ENCODE data around the gene CACNA1B.
A peak's percentile ranks its signal among the peaks of the same experiment; 100 is the strongest.
"Not testable (repeated sequence)": the region's sequence is repeated elsewhere in the genome, so short reads cannot be mapped to it uniquely, and the experiment has no call there.

Gene CACNA1B

GRCh38 chr9:138073808-138074207, 196.2 kb downstream of the CACNA1B start:
- DNase-seq, result no peak
- no peaks in the 10 kb centered on the region for H3K4me1 Mint-ChIP-seq
- peaks cover 12% of the 10 kb centered on the region for H3K27me3 Mint-ChIP-seq
- no peak overlapping the region for H3K4me3 Mint-ChIP-seq
- no peaks in the 10 kb centered on the region for H3K9me3 Mint-ChIP-seq
- CTCF ChIA-PET, result no interaction called here
- no peaks in the 10 kb centered on the region for H3K36me3 Mint-ChIP-seq
- H3K27ac Mint-ChIP-seq, result no peak overlapping the region

GRCh38 chr9:138074516-138074915, 196.9 kb downstream of the CACNA1B start:
- H3K27ac Mint-ChIP-seq, result no peak overlapping the region
- H3K4me1 Mint-ChIP-seq, result no peaks in the 10 kb centered on the region
- H3K27me3 Mint-ChIP-seq, result peaks cover 12% of the 10 kb centered on the region
- no peak for DNase-seq
- CTCF ChIA-PET, result no interaction called here
- H3K9me3 Mint-ChIP-seq, result no peaks in the 10 kb centered on the region
- no peak overlapping the region for H3K4me3 Mint-ChIP-seq
- no peaks in the 10 kb centered on the region for H3K36me3 Mint-ChIP-seq

- no peaks in the 10 kb centered on the region for H3K9me3 Mint-ChIP-seq
- no peak overlapping the region for H3K4me3 Mint-ChIP-seq
- DNase-seq, result no peak
- no peaks in the 10 kb centered on the region for H3K36me3 Mint-ChIP-seq
- CTCF ChIA-PET, result no interaction called here
- H3K4me1 Mint-ChIP-seq, result no peaks in the 10 kb centered on the region
- peaks cover 12% of the 10 kb centered on the region for H3K27me3 Mint-ChIP-seq
- no peak overlapping the region for H3K27ac Mint-ChIP-seq
Observed at GRCh38 chr9:138075496-138075895, 197.9 kb downstream of the CACNA1B start.

GRCh38 chr9:138075961-138076649, 198.5 kb downstream of the CACNA1B start:
- no peaks in the 10 kb centered on the region for H3K9me3 Mint-ChIP-seq
- peaks cover 12% of the 10 kb centered on the region for H3K27me3 Mint-ChIP-seq
- H3K27ac Mint-ChIP-seq, result no peak overlapping the region
- H3K36me3 Mint-ChIP-seq, result no peaks in the 10 kb centered on the region
- no peaks in the 10 kb centered on the region for H3K4me1 Mint-ChIP-seq
- H3K4me3 Mint-ChIP-seq, result no peak overlapping the region
- DNase-seq, result no peak
- CTCF ChIA-PET, result no interaction called here

- Mint-ChIP-seq H3K27me3 (peaks cover 8% of the 10 kb centered on the region), H3K4me1 (no peaks in the 10 kb centered on the region), H3K9me3 (no peaks in the 10 kb centered on the region), H3K27ac (no peak overlapping the region), H3K36me3 (no peaks in the 10 kb centered on the region), H3K4me3 (no peak overlapping the region)
- DNase-seq, result no peak
- CTCF ChIA-PET, result no interaction called here
Observed at GRCh38 chr9:138076650-138077009, 199.0 kb downstream of the CACNA1B start.

GRCh38 chr9:138077126-138077525, 199.5 kb downstream of the CACNA1B start:
- Mint-ChIP-seq H3K27me3 (peaks cover 3% of the 10 kb centered on the region), H3K27ac (no peak overlapping the region), H3K9me3 (no peaks in the 10 kb centered on the region), H3K4me3 (no peak overlapping the region), H3K4me1 (no peaks in the 10 kb centered on the region), H3K36me3 (no peaks in the 10 kb centered on the region)
- no peak for DNase-seq
- CTCF ChIA-PET, result no interaction called here

- Mint-ChIP-seq H3K27ac (no peak overlapping the region), H3K36me3 (no peaks in the 10 kb centered on the region), H3K4me1 (no peaks in the 10 kb centered on the region), H3K27me3 (peaks cover 3% of the 10 kb centered on the region), H3K4me3 (no peak overlapping the region), H3K9me3 (no peaks in the 10 kb centered on the region)
- CTCF ChIA-PET, result no interaction called here
- DNase-seq, result no peak
Observed at GRCh38 chr9:138077898-138078540, 200.4 kb downstream of the CACNA1B start.

GRCh38 chr9:138078846-138079245, 201.3 kb downstream of the CACNA1B start:
- Mint-ChIP-seq H3K27me3 (no peaks in the 10 kb centered on the region), H3K9me3 (no peaks in the 10 kb centered on the region), H3K36me3 (no peaks in the 10 kb centered on the region), H3K4me1 (no peaks in the 10 kb centered on the region), H3K4me3 (no peak overlapping the region), H3K27ac (no peak overlapping the region)
- DNase-seq, result no peak
- CTCF ChIA-PET, result no interaction called here

- CTCF ChIA-PET, result no interaction called here
- no peaks in the 10 kb centered on the region for H3K4me1 Mint-ChIP-seq
- no peaks in the 10 kb centered on the region for H3K27me3 Mint-ChIP-seq
- peaks cover 11% of the 10 kb centered on the region for H3K9me3 Mint-ChIP-seq
- no peak overlapping the region for H3K27ac Mint-ChIP-seq
- H3K36me3 Mint-ChIP-seq, result no peaks in the 10 kb centered on the region
- H3K4me3 Mint-ChIP-seq, result no peak overlapping the region
- no peak for DNase-seq
Observed at GRCh38 chr9:138080979-138081378, 203.4 kb downstream of the CACNA1B start.

GRCh38 chr9:138082918-138083636, 205.5 kb downstream of the CACNA1B start:
- H3K4me1 Mint-ChIP-seq, result no peaks in the 10 kb centered on the region
- no peaks in the 10 kb centered on the region for H3K27me3 Mint-ChIP-seq
- H3K36me3 Mint-ChIP-seq, result no peaks in the 10 kb centered on the region
- H3K27ac Mint-ChIP-seq, result no peak overlapping the region
- peaks cover 13% of the 10 kb centered on the region for H3K9me3 Mint-ChIP-seq
- CTCF ChIA-PET, result no interaction called here
- no peak for DNase-seq
- H3K4me3 Mint-ChIP-seq, result no peak overlapping the region

- CTCF ChIA-PET, result no interaction called here
- no peak for DNase-seq
- H3K4me1 Mint-ChIP-seq, result no peaks in the 10 kb centered on the region
- H3K9me3 Mint-ChIP-seq, result peaks cover 13% of the 10 kb centered on the region
- H3K27ac Mint-ChIP-seq, result no peak overlapping the region
- no peak overlapping the region for H3K4me3 Mint-ChIP-seq
- no peaks in the 10 kb centered on the region for H3K36me3 Mint-ChIP-seq
- H3K27me3 Mint-ChIP-seq, result no peaks in the 10 kb centered on the region
Observed at GRCh38 chr9:138083873-138084272, 206.3 kb downstream of the CACNA1B start.

GRCh38 chr9:138085568-138085967, 208.0 kb downstream of the CACNA1B start:
- Mint-ChIP-seq H3K27ac (no peak overlapping the region), H3K27me3 (no peaks in the 10 kb centered on the region), H3K4me3 (no peak overlapping the region), H3K9me3 (peaks cover 13% of the 10 kb centered on the region), H3K36me3 (no peaks in the 10 kb centered on the region), H3K4me1 (no peaks in the 10 kb centered on the region)
- CTCF ChIA-PET, result no interaction called here
- no peak for DNase-seq

- CTCF ChIA-PET, H3K27me3 Mint-ChIP-seq, H3K9me3 Mint-ChIP-seq, H3K4me1 Mint-ChIP-seq, H3K36me3 Mint-ChIP-seq, DNase-seq, H3K27ac Mint-ChIP-seq, H3K4me3 Mint-ChIP-seq: not testable (repeated sequence)
Observed at GRCh38 chr9:138092057-138092456, 214.5 kb downstream of the CACNA1B start.

- no peaks in the 10 kb centered on the region for H3K9me3 Mint-ChIP-seq
- H3K4me3 Mint-ChIP-seq, result no peak overlapping the region
- no peaks in the 10 kb centered on the region for H3K27me3 Mint-ChIP-seq
- no peaks in the 10 kb centered on the region for H3K4me1 Mint-ChIP-seq
- no peaks in the 10 kb centered on the region for H3K36me3 Mint-ChIP-seq
- CTCF ChIA-PET, result no interaction called here
- no peak overlapping the region for H3K27ac Mint-ChIP-seq
- DNase-seq, result no peak
Observed at GRCh38 chr9:138094028-138094427, 216.4 kb downstream of the CACNA1B start.

- peak; percentile 7 for DNase-seq
- Mint-ChIP-seq H3K27ac (no peak overlapping the region), H3K4me1 (no peaks in the 10 kb centered on the region), H3K4me3 (no peak overlapping the region), H3K36me3 (no peaks in the 10 kb centered on the region), H3K27me3 (no peaks in the 10 kb centered on the region), H3K9me3 (no peaks in the 10 kb centered on the region)
- CTCF ChIA-PET, result no interaction called here
Observed at GRCh38 chr9:138095813-138096518, 218.4 kb downstream of the CACNA1B start.

Measured in activated naive CD4-positive, alpha-beta T cell treated with anti-CD3 and anti-CD28 coated beads, Interleukin-2, amount 10 ng/mL, durations not matched to agents 7 days and 5 days (primary cell).